Astrocyte (in vitro differentiated cells and primary cell): ENCODE results near the gene KIAA1671. TPM values are rescaled to one million over a fixed set of nuclear protein-coding genes. Genes with fewer than 3 reads are reported as not detected.

Source experiments
- DNase-seq: peaks from one replicate; pipeline ENCODE4 v3.0.0-alpha.2; 2010; ENCODE audit warnings: low read depth
- FAIRE-seq: peaks from 2 replicates; lab custom pipeline; 2011; peaks lifted over from hg19 to GRCh38; lab: Jason Lieb, UNC
- H2AFZ ChIP-seq: 2 replicates; pipeline ENCODE4 v1.6.0; 2012; ENCODE audit warnings: low read depth, low read length, inconsistent platforms
- H3K27ac ChIP-seq: 2 replicates; pipeline ENCODE4 v1.5.1; 2011; ENCODE audit warnings: low read depth, low read length, inconsistent platforms
- H3K27me3 ChIP-seq: 2 replicates; pipeline ENCODE4 v1.6.0; 2011; ENCODE audit warnings: low read length, inconsistent platforms; ENCODE audit not compliant: insufficient read depth
- H3K36me3 ChIP-seq: 2 replicates; pipeline ENCODE4 v1.5.1; 2011; ENCODE audit warnings: low read length, inconsistent platforms; ENCODE audit not compliant: insufficient read depth
- H3K4me1 ChIP-seq: 2 replicates; pipeline ENCODE4 v1.5.1; 2011; ENCODE audit warnings: low read length, inconsistent platforms; ENCODE audit not compliant: insufficient read depth
- H3K4me2 ChIP-seq: 2 replicates; pipeline ENCODE4 v1.6.0; 2012; ENCODE audit warnings: low read length, inconsistent platforms
- H3K4me3 ChIP-seq: 2 replicates; pipeline ENCODE4 v1.5.1; 2011; ENCODE audit warnings: low read depth, mild to moderate bottlenecking, low read length, inconsistent platforms; ENCODE audit not compliant: insufficient read depth
- H3K79me2 ChIP-seq: 2 replicates; pipeline ENCODE4 v1.6.0; 2012; ENCODE audit warnings: mild to moderate bottlenecking, low read length, inconsistent platforms; ENCODE audit not compliant: insufficient read depth
- H3K9ac ChIP-seq: 2 replicates; pipeline ENCODE4 v1.6.0; 2012; ENCODE audit warnings: mild to moderate bottlenecking, low read length, inconsistent platforms
- H3K9me3 ChIP-seq: 2 replicates; pipeline ENCODE4 v1.5.1; 2012; ENCODE audit warnings: low read depth, mild to moderate bottlenecking, low read length, inconsistent platforms; ENCODE audit not compliant: insufficient read depth
- H4K20me1 ChIP-seq: 2 replicates; pipeline ENCODE4 v1.6.0; 2012; ENCODE audit warnings: low read length, inconsistent platforms; ENCODE audit not compliant: insufficient read depth
- H3K27ac Mint-ChIP-seq: one replicate; pipeline ENCODE4 v1.8.0; 2021; ENCODE audit warnings: mild to moderate bottlenecking, mixed read lengths; ENCODE audit not compliant: unreplicated experiment
- H3K27me3 Mint-ChIP-seq: one replicate; pipeline ENCODE4 v1.8.0; 2021; ENCODE audit warnings: low read depth, mixed read lengths; ENCODE audit not compliant: unreplicated experiment
- H3K36me3 Mint-ChIP-seq: one replicate; pipeline ENCODE4 v1.8.0; 2021; ENCODE audit warnings: low read depth, mixed read lengths; ENCODE audit not compliant: unreplicated experiment
- H3K4me1 Mint-ChIP-seq: one replicate; pipeline ENCODE4 v1.8.0; 2021; ENCODE audit warnings: low read depth, mixed read lengths; ENCODE audit not compliant: unreplicated experiment
- H3K4me3 Mint-ChIP-seq: one replicate; pipeline ENCODE4 v1.8.0; 2021; ENCODE audit warnings: mild to moderate bottlenecking, moderate library complexity, mixed read lengths; ENCODE audit not compliant: unreplicated experiment
- H3K9me3 Mint-ChIP-seq: one replicate; pipeline ENCODE4 v1.8.0; 2021; ENCODE audit warnings: mild to moderate bottlenecking, mixed read lengths; ENCODE audit not compliant: unreplicated experiment
- CTCF ChIP-seq: IDR thresholded peaks from 2 replicates; pipeline ENCODE4 v1.5.1; 2011; ENCODE audit warnings: low read depth, mild to moderate bottlenecking, inconsistent platforms, low read length, moderate library complexity; ENCODE audit not compliant: insufficient read depth
- EZH2 ChIP-seq: IDR thresholded peaks from 2 replicates; pipeline ENCODE4 v1.6.1; 2012; ENCODE audit warnings: mild to moderate bottlenecking, low read length, inconsistent platforms; ENCODE audit not compliant: insufficient read depth
- total RNA-seq: library from RNA; stranded (reverse); gene quantifications from 2 replicates; pipeline ENCODE4 v1.2.1, GENCODE V29; 2021

KIAA1671 gene
- total RNA-seq, 1 donor from 2014 or later: 28.4 TPM

GRCh38 chr22:25012741-25013143, 60.2 kb downstream of the KIAA1671 start:
- no peak overlapping the region for H3K9ac ChIP-seq
- H3K36me3 ChIP-seq: no peaks in the 10 kb centered on the region
- FAIRE-seq (no peak), DNase-seq (no peak)
- H3K4me2 ChIP-seq: no peak overlapping the region
- H3K9me3 ChIP-seq: no peaks in the 10 kb centered on the region
- H2AFZ ChIP-seq: no peak overlapping the region
- H3K27me3 ChIP-seq: no peaks in the 10 kb centered on the region
- Mint-ChIP-seq H3K9me3 (no peaks in the 10 kb centered on the region), H3K27me3 (no peaks in the 10 kb centered on the region), H3K4me3 (no peak overlapping the region), H3K27ac (no peak overlapping the region), H3K4me1 (peaks cover 5% of the 10 kb centered on the region), H3K36me3 (peaks cover 4% of the 10 kb centered on the region)
- no peak overlapping the region for H3K27ac ChIP-seq
- H4K20me1 ChIP-seq: no peaks in the 10 kb centered on the region
- H3K4me3 ChIP-seq: no peak overlapping the region
- no peaks in the 10 kb centered on the region for H3K4me1 ChIP-seq
- no peak for TF ChIP-seq CTCF
- no peak for TF ChIP-seq EZH2
- H3K79me2 ChIP-seq: no peaks in the 10 kb centered on the region

GRCh38 chr22:25013607-25014006, 61.1 kb downstream of the KIAA1671 start:
- FAIRE-seq (no peak), DNase-seq (no peak)
- Histone ChIP-seq H3K9ac (no peak overlapping the region), H2AFZ (no peak overlapping the region), H3K79me2 (no peaks in the 10 kb centered on the region), H3K4me2 (no peak overlapping the region), H3K36me3 (no peaks in the 10 kb centered on the region), H3K27ac (no peak overlapping the region), H3K4me3 (no peak overlapping the region), H3K27me3 (no peaks in the 10 kb centered on the region), H4K20me1 (no peaks in the 10 kb centered on the region), H3K4me1 (no peaks in the 10 kb centered on the region), H3K9me3 (no peaks in the 10 kb centered on the region)
- H3K27me3 Mint-ChIP-seq: no peaks in the 10 kb centered on the region
- H3K36me3 Mint-ChIP-seq: peaks cover 4% of the 10 kb centered on the region
- no peak overlapping the region for H3K27ac Mint-ChIP-seq
- peaks cover 5% of the 10 kb centered on the region for H3K4me1 Mint-ChIP-seq
- no peak overlapping the region for H3K4me3 Mint-ChIP-seq
- H3K9me3 Mint-ChIP-seq: no peaks in the 10 kb centered on the region
- TF ChIP-seq CTCF (no peak), EZH2 (no peak)

DNA sequence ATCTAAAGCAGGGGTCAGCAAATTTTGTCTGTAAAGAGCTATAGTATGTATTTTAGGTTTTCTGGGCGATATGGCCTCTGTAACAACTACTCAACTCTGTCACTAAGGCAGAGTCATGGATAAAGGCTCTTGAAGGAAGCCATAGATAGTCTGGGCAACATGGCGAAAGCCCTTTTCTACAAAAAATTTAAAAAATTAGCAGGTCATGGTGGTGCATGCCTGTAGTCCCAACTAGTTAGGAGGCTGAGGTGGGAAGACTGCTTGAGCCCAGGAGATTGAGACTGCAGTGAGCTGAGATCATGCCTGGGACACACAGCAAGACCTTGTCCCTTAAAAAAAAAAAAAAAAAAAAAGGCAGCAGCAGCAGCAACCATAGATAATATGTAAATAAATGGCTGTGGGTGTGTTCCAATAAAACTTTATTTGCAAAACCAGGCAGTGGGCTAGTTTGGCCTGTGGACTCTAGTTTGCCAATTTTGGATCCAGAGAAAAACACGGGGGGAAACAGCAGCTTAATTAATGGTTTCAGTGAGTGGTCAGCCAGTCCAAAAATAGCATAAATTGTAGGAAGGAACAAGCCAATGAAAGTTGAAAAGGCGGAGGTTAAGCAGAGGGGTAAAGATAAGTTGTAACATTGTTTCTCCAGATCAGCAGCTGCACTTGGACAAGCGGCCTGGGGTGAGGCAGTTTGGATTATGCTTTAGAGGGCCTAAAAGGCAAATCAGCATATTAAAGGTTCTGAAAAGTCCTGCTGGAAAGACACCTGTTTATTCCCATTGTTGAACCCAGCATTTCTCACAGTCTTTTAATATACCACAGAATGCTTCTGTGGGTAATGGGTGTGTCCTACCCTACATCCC, 62.6 kb downstream of the KIAA1671 start:
- no peak overlapping the region for H2AFZ ChIP-seq
- H3K9ac ChIP-seq: no peak overlapping the region
- TF ChIP-seq EZH2 (no peak), CTCF (no peak)
- Mint-ChIP-seq H3K4me3 (no peak overlapping the region), H3K9me3 (no peaks in the 10 kb centered on the region), H3K4me1 (peaks cover 5% of the 10 kb centered on the region), H3K27ac (no peak overlapping the region), H3K27me3 (no peaks in the 10 kb centered on the region), H3K36me3 (peaks cover 4% of the 10 kb centered on the region)
- H3K79me2 ChIP-seq: no peaks in the 10 kb centered on the region
- FAIRE-seq (no peak), DNase-seq (no peak)
- no peak overlapping the region for H3K4me2 ChIP-seq
- no peaks in the 10 kb centered on the region for H4K20me1 ChIP-seq
- no peak overlapping the region for H3K27ac ChIP-seq
- H3K36me3 ChIP-seq: no peaks in the 10 kb centered on the region
- no peak overlapping the region for H3K4me3 ChIP-seq
- no peaks in the 10 kb centered on the region for H3K27me3 ChIP-seq
- no peaks in the 10 kb centered on the region for H3K9me3 ChIP-seq
- H3K4me1 ChIP-seq: no peaks in the 10 kb centered on the region
